A673 (cell line): ENCODE data around the gene GRIK5.

ENCODE experiments used
- EZH2 ChIP-seq: fragments of 200-600 bp; sonication (generic); IDR thresholded peaks from 2 replicates; pipeline ENCODE4 v1.6.1; 2017; ENCODE audit warnings: borderline replicate concordance, low read depth, mild to moderate bottlenecking, mixed read lengths, antibody characterized with exemption, low read length; ENCODE audit not compliant: poor library complexity, severe bottlenecking
- TF ChIP-seq, protein P1 (sequence below): fragments of 300-800, 200-600 bp; sonication (generic); conservative IDR thresholded peaks from 2 replicates; pipeline ENCODE4 v1.5.1; 2017; ENCODE audit warnings: low read depth, mild to moderate bottlenecking, antibody characterized with exemption, low read length, moderate library complexity, mixed read lengths

DNA sequence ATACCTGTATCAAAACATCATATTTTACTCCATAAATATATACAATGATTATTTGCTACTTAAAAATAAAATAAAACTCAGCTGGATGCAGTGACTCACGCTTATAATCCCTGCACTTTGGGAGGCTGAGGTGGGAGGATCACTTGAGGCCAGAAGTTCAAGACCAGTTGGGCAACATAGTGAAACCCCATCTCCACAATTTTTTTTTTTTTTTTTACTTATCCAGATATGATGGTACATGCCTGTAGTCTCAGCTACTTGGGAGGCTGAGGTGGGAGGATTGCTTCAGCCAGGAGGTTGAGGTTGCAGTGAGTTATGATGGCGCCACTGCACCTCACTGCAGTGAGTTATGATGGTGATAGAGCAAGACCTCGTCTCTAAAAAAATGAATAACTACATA lies 39.9 kb upstream of the GRIK5 start:
- TF ChIP-seq, protein P1, sequence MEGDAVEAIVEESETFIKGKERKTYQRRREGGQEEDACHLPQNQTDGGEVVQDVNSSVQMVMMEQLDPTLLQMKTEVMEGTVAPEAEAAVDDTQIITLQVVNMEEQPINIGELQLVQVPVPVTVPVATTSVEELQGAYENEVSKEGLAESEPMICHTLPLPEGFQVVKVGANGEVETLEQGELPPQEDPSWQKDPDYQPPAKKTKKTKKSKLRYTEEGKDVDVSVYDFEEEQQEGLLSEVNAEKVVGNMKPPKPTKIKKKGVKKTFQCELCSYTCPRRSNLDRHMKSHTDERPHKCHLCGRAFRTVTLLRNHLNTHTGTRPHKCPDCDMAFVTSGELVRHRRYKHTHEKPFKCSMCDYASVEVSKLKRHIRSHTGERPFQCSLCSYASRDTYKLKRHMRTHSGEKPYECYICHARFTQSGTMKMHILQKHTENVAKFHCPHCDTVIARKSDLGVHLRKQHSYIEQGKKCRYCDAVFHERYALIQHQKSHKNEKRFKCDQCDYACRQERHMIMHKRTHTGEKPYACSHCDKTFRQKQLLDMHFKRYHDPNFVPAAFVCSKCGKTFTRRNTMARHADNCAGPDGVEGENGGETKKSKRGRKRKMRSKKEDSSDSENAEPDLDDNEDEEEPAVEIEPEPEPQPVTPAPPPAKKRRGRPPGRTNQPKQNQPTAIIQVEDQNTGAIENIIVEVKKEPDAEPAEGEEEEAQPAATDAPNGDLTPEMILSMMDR, result no peak
- TF ChIP-seq EZH2, result no peak
